Left lobe of liver (tissue), 2 donors: ENCODE data around the gene ZNF385A. TPM values are rescaled to one million over a fixed set of nuclear protein-coding genes. Genes with fewer than 3 reads are reported as not detected.

Experiments
- ATAC-seq: fragments of 200-7000 bp; cut with Tn5 transposase; one replicate; pipeline ENCODE4 v1.9.1; 2020; ENCODE audit warnings: mild to moderate bottlenecking, moderate library complexity
- DNase-seq: peaks from one replicate; pipeline ENCODE4 v3.0.0-alpha.2; 2020; ENCODE audit warnings: low spot score
- total RNA-seq: library from RNA; stranded (reverse); gene quantifications from one replicate; pipeline ENCODE4 v1.2.1, GENCODE V29; 2021
- donor health status: DM: no; HTN: no; CAD: no; lungs with moderate emphysema.
- donor health status: DM: no; HTN: yes; CAD: no.

ZNF385A gene
- total RNA-seq, 1 donor from 2014 or later = 3.3 TPM

- DNase-seq (no peak), ATAC-seq (no peak)
Measured at GRCh38 chr12:54377007-54377406, 7.5 kb downstream of the ZNF385A start.

- ATAC-seq (no peak), DNase-seq (no peak)
Measured at GRCh38 chr12:54376596-54376995, 7.9 kb downstream of the ZNF385A start.

DNA sequence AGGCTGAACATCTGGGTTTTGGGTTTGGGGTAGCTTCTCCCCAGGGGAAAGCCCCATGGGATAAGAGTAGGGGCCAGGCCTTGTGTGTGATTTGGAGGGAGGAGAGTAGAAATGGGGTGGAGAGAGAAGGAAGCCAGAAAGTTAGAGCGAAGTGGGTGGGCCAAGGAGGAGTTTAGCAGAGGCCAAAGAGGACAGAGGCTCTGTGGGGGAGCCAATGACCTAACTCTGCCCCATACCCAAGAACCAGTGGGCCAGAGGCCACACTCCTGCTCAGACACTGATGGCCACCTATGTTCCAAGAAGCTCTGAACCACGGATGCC is 9.3 kb downstream of the ZNF385A start:
- no peak for DNase-seq
- no peak for ATAC-seq

DNA sequence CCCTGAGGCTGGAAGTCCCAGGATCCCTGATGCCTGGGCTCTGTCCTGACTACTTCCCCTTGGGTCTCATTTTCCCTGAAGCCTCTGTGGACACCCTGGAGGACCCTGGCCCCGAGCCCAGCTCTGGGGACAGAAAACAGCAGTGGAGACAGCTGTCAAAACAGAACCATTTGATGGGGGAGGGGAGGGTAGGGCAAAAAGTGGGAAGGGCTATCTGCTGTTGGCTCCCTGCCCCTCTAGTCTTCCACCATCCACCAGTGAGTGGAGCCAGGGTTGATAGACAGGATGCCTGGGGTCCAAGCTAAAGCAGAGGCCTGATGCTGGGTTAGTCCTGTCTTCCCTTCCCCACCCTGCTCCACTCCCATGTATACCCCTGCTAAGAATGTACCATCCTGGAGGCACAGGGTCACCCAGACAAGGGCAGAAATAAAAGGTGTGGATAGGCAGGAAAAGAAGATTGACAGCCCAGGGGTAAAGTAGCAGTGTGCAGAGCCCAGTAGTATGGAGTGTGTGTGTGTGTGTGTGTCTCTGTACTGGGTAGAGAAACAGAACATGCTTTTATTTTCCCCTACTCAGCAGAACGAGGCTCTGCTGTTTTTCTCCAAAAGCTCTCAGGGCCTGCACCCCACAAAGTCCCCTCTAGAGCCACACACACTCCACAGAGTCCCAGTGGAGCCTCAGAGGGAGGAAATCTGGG is 9.8 kb downstream of the ZNF385A start:
- ATAC-seq = no peak
- DNase-seq = no peak

DNA sequence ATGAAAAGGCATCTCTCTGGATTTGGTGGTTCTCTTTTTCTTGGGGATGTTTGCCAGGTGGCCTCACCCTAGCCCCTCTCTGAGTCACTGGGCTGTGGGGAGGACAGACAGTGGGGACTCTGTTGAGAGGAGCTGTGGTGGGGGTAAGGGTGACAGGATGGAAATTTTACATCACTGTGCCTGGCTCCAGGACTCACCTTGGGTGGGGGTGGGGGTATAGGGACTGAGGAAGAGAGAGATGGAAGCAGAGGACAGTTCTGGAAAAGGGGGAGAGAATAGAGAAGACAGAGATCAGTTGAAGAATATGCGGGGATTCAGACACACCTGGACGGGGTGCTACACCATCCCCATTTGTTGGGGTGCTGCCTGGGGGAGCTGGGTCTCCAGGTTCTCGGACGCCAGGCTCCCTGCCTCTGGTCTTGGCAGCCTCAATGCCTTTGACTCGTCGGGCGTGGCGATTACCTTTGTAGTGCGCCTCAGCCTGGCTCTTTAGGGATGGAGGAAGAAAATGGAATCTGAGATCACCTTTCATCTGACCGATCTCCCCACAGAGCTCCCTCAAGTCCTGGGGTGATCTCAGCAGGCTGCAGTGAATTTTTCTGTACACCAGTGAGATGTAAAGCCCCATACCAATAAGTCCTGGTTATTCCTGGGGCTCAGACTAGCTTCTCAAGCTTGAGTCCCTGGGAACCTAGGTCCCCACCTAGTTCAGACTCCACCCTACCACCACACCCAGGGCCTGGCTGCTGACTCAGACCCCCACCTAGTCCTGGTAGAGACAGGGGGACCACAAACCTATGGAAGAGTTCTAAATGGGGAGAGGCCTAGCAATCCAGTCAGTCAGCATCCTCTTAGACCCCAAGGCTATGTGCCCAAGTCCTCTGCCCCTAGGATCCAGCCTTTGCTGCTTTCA is 10.6 kb downstream of the ZNF385A start:
- no peak for ATAC-seq
- no peak for DNase-seq

DNA sequence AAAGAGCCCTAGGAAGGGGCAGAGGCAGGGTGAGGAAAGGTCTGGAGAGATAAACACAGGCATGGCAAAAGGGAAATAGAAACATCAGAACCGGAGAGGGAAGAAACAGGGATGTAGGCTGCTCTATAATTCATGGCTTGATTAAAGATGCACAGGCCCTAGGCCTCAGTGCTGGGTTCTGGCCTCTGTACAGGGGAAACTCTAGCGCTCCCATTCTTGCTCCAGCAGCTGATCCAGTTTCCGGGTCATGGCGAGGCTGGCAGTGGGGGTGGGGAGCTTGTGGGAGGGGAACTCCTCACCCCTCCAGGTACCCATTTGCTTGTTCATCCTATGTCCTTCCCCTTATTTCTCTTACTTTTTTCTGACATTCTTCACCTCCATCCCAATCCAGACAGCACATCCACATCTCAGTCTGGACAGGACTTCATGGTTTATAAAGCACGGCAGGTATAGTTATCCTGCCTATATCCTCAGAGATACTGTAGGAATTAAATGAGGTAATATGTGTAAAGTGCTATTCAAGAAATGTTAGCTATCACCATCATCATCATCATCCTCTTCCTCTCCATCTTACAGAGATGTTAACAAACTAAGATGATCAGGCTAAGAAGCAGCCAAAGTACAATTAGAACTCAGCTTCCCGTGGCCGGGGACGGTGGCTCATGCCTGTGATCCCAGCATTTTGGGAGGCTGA is 12.3 kb downstream of the ZNF385A start:
- no peak for ATAC-seq
- no peak for DNase-seq

DNA sequence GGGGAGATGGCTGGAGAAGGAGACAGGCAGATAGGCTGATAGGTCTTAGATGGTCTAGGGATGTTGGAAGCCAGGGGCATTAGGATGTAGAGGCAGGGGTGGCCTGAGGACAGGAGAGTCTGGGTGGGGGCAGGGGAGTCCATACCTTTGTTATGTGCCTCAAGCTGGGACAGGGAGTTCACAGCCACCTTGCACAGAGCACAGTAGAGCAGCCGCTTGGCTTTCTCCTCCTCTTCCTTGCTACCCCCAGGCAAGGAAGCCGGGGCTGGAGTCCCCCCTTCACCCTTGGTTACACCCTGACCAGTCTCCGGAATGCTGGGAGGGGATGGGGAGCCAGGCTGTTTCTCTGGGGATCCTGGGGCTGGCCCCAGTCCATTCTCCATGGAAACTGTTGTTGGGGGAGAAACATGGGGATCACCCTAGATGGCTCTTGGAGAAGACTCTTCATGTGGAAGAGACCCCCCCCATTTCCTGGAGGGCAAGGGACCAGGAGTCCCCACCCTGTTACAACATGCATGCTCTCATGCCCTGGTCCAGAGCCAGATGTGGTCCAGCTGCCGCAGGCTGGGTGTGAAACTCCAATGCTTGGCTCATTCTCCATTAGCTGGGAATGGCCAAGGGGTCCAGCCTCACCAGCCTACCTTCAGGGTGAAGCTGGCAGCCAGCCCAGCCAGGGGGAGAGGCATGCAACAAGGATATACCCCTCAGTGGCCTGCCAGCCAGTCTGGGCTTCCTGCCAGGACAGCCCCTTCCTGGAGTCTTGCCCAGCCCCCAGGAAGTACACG is 13.0 kb downstream of the ZNF385A start:
- ATAC-seq (no peak), DNase-seq (no peak)

DNA sequence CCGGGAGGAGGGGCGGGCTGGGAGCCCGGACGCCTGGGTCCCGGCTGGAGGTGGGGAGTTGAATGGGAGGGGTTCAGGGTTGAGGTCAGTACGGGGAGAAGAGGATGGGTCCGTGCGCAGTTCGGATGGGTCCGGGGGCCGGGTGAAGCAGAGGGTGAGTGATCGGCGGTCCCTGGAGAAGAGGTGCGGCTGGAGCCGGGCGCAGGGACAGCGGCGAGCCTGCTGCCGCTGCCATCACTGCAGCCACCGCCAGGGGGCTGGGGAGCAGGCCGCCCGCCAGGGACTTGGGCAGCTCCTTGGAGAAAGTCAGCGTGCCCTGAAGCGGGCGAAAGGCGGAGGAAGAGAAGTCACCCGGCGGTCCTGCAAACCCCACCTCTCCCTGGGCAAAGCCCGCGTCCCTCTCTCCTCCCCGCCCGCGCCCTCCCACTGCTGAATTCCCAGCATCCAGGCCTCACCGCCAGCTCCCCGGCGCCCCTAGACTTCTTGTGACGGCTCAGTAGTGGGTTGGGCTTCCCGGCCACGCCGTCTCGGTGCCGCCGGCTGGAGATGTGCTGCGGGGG is 14.3 kb downstream of the ZNF385A start:
- DNase-seq (peak; percentile 70), ATAC-seq (peak; percentile 85)

- DNase-seq = no peak
- ATAC-seq = no peak
Measured at GRCh38 chr12:54369597-54370131, 14.9 kb downstream of the ZNF385A start.

GRCh38 chr12:54368709-54369596 is 15.6 kb downstream of the ZNF385A start:
- peak; percentile 84 for ATAC-seq
- peak; percentile 78 for DNase-seq

DNA sequence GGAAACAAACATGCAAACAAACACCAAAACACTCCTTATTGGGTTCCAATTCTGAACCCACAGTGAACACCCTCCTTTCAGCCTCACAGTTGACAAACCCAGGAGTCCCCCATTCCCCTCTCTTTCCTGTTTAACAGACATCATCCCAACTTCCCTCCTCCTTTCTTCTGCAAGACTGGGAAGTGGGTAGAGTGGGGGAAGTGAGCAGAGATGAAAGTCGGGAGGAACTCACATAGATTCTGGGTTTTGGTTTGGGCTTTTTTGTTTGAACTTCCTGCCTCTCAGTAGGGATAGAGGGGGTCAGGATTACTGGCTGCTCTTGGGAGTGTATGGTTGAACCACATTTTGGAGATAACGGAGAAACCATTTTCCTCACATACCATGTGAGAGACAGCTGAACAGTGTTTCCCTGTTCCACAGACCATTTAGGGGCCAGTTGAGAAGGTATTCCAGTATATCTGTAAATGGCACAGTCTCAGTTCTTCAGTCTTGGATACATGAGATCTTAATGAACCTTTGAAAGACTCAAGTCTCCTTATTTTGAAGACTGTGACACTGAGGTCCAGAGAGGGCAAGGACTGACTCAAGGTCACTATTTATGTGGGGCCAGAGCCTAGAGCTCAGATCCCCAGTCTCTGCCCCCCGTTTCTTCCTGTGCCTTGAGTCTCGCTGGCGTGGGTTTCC is 16.4 kb downstream of the ZNF385A start:
- DNase-seq = no peak
- no peak for ATAC-seq

- ATAC-seq (no peak), DNase-seq (no peak)
Measured at GRCh38 chr12:54364413-54364812, 20.1 kb downstream of the ZNF385A start, which contains the start of gene GPR84. GPR84 (minus strand) TSS chr12:54364486; CDS start chr12:54363851, 635 bp downstream.

- ATAC-seq (no peak), DNase-seq (no peak)
Measured at GRCh38 chr12:54363618-54364017, 20.9 kb downstream of the ZNF385A start.

DNA sequence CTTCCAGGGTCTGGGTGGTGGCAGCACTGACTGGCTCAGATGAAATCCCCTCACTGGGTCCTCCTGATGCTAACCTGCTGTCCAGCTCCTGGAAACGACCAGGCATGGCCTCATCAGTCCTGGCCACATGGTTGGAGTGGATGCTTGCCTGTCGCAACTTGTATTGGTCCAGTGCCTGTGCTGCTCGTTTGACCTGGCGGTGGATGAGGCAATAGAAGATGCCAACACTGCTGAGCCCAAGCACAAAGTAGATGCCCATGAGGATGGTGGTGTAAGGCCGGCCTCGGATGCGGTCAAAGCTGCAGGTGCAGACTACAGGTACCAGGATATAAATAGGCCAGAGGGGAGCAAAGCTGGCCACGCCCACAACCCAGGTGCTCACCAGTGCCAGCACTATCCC is 21.5 kb downstream of the ZNF385A start:
- DNase-seq (peak; percentile 65), ATAC-seq (peak; percentile 50)

DNA sequence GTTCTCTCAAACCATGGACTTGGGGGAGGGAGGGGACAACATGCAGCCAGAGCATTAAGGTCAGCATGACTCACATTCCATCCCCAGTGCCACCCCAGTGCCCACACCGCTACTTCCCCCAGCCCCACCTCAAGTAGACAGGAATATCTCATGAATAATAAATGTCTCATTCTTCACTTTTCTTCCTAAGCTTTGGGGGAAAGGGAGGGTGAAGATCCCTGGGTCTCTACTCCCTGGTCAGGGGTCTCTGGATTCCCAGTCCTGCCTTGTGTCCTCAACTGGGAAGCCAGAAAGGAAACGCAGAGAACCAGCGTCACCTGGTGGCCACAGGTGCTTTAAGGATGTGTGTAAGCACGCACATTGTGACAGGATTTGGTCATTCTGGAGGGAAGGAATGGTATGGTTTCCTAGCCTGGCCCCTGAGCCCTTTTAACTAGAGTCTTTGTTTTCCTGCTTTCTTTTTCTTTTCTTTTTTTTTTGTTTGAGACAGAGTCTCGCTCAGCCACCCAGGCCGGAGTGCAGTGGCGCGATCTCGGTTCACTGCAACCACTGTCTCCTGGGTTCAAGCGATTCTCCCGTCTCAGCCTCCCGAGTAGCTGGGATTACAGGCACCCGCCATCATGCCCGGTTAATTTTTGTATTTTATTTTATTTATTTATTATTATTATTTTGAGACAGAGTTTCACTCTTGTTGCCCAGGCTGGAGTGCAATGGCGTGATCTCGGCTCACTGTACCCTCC is 23.6 kb downstream of the ZNF385A start:
- DNase-seq (peak; percentile 79), ATAC-seq (peak; percentile 60)

DNA sequence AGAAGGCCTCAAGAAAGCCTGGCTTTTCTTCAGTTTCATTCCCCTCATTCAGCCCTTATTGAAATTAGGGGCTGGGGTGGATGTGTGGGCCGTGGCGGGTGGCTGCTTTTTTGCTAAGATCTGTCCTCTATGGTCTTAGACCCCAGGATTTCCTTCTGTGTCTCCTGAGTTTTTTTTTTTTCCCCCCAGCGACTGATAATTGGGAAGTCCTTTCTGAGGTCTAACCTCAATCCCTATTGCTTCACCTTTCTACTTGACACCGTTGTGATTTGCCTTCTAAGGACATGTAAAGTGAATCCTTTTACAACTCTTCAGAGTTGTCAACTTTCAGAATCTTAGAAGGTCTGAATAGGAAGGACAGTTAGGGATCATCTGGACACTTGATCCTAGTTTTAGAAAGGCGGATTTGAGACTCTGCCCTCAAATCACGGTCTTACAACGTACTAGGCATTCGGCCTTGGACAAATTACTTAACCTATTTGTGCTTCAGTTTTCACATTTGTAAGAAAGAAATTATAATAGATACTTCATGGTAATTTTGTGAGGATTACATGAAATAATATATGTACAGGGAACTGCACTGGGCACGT is 24.7 kb downstream of the ZNF385A start:
- ATAC-seq (no peak), DNase-seq (no peak)

- ATAC-seq = peak; percentile 89
- DNase-seq = peak; percentile 97
Measured at GRCh38 chr12:54358945-54359761, 25.4 kb downstream of the ZNF385A start.
